GM19193 (cell line): ENCODE results near the gene ANKRD11.

Source experiments
- POLR2A ChIP-seq: IDR thresholded peaks from 4 replicates; pipeline ENCODE4 v1.6.1; 2011; ENCODE audit not compliant: insufficient read depth, insufficient read length; ENCODE audit errors: extremely low read depth

Gene ANKRD11

GRCh38 chr16:89319886-89320781 is 170.2 kb downstream of the ANKRD11 start:
- no peak for TF ChIP-seq POLR2A

GRCh38 chr16:89319631-89319885 is 170.8 kb downstream of the ANKRD11 start:
- TF ChIP-seq POLR2A = no peak

GRCh38 chr16:89318871-89319630 is 171.3 kb downstream of the ANKRD11 start:
- TF ChIP-seq POLR2A = no peak

- TF ChIP-seq POLR2A = no peak
Observed at GRCh38 chr16:89318430-89318758, 172.0 kb downstream of the ANKRD11 start.

GRCh38 chr16:89317729-89318429 is 172.5 kb downstream of the ANKRD11 start:
- TF ChIP-seq POLR2A = no peak

- no peak for TF ChIP-seq POLR2A
Observed at GRCh38 chr16:89317101-89317671, 173.2 kb downstream of the ANKRD11 start.

GRCh38 chr16:89316701-89317100 is 173.7 kb downstream of the ANKRD11 start:
- no peak for TF ChIP-seq POLR2A

- no peak for TF ChIP-seq POLR2A
Observed at GRCh38 chr16:89315791-89316581, 174.4 kb downstream of the ANKRD11 start.

GRCh38 chr16:89315271-89315670 is 175.1 kb downstream of the ANKRD11 start:
- no peak for TF ChIP-seq POLR2A

- no peak for TF ChIP-seq POLR2A
Observed at GRCh38 chr16:89314854-89315253, 175.5 kb downstream of the ANKRD11 start.

- TF ChIP-seq POLR2A = no peak
Observed at GRCh38 chr16:89314357-89314756, 176.0 kb downstream of the ANKRD11 start.

GRCh38 chr16:89313583-89313982 is 176.8 kb downstream of the ANKRD11 start:
- no peak for TF ChIP-seq POLR2A

GRCh38 chr16:89312598-89313299 is 177.6 kb downstream of the ANKRD11 start:
- TF ChIP-seq POLR2A = no peak

GRCh38 chr16:89312194-89312593 is 178.2 kb downstream of the ANKRD11 start:
- TF ChIP-seq POLR2A = no peak

GRCh38 chr16:89311636-89312035 is 178.7 kb downstream of the ANKRD11 start:
- no peak for TF ChIP-seq POLR2A
